RWPE1 (cell line): Measurements from ENCODE around the gene HBP1.

Experiments used
- CTCF ChIA-PET: fragments of 350-600 bp; sonication (Branson Sonifier 250); formaldehyde crosslinking; extraction: SDS; loops from one replicate; lab custom pipeline; 2021; lab: Yijun Ruan, JAX
- POLR2A ChIA-PET: fragments of 400-600 bp; formaldehyde crosslinking; extraction: SDS; loops from one replicate; lab custom pipeline; 2020; ENCODE audit warnings: antibody characterized with exemption; ENCODE audit not compliant: low non-redundant PET; lab: Yijun Ruan, JAX
- DNase-seq: peaks from one replicate; pipeline ENCODE4 v3.0.0; 2012; ENCODE audit warnings: low spot score
- H3K27ac ChIP-seq: fragments of 450-650 bp; 2 replicates; pipeline ENCODE4 v1.5.1; 2017
- CTCF ChIP-seq: fragments of 450-650 bp; conservative IDR thresholded peaks from 2 replicates; pipeline ENCODE4 v1.5.1; 2017; ENCODE audit warnings: low read depth, mild to moderate bottlenecking

Gene HBP1

GRCh38 chr7:107168233-107169119 is at the start of gene HBP1:
TSS of gene HBP1 (plus strand) at chr7:107169003. CDS start at chr7:107179894, 10,891 bp downstream.
- POLR2A ChIA-PET = no interaction called here
- DNase-seq = peak; percentile 99
- H3K27ac ChIP-seq = peak within 1 kb of the TSS; percentile 99
- CTCF ChIA-PET = interaction anchor here (0.5 to 0.7 kb wide), 9 partner anchors 8 to 989 kb away, joined by 3 to 7 read pairs (median 3); no protein-coding TSS in a partner anchor
- TF ChIP-seq CTCF = no peak

- ChIA-PET CTCF (no interaction called here), POLR2A (no interaction called here)
- DNase-seq = no peak
- H3K27ac ChIP-seq = no peak overlapping the region
- no peak for TF ChIP-seq CTCF
Observed at GRCh38 chr7:107119376-107120105, 49.3 kb upstream of the HBP1 start.

GRCh38 chr7:107122486-107122911 is 46.3 kb upstream of the HBP1 start:
- CTCF ChIA-PET = interaction anchor here (0.5 to 0.8 kb wide), 3 partner anchors 27 to 330 kb away, joined by 3 read pairs; no protein-coding TSS in a partner anchor

GRCh38 chr7:107123392-107123791 is 45.4 kb upstream of the HBP1 start:
- POLR2A ChIA-PET = no interaction called here
- CTCF ChIA-PET = no interaction called here
- no peak overlapping the region for H3K27ac ChIP-seq
- TF ChIP-seq CTCF = no peak
- no peak for DNase-seq

More at GRCh38 chr7:107122486-107122911, 46.3 kb upstream of the HBP1 start:
- no peak overlapping the region for H3K27ac ChIP-seq
- POLR2A ChIA-PET = no interaction called here
- TF ChIP-seq CTCF = no peak
- DNase-seq = no peak

- no peak for DNase-seq
- ChIA-PET CTCF (no interaction called here), POLR2A (no interaction called here)
- H3K27ac ChIP-seq = no peak overlapping the region
- no peak for TF ChIP-seq CTCF
Observed at GRCh38 chr7:107125475-107125874, 43.3 kb upstream of the HBP1 start.

- POLR2A ChIA-PET = no interaction called here
- no peak for DNase-seq
- CTCF ChIA-PET = no interaction called here
- TF ChIP-seq CTCF = no peak
- no peak overlapping the region for H3K27ac ChIP-seq
Observed at GRCh38 chr7:107128217-107128616, 40.6 kb upstream of the HBP1 start.
